ENCODE results near the gene CCDC51. TPM values are rescaled to one million over a fixed set of nuclear protein-coding genes. Genes with fewer than 3 reads are reported as not detected.
A peak's percentile ranks its signal among the peaks of the same experiment; 100 is the strongest.

Gene CCDC51
- total RNA-seq, 1 donor from 2014 or later: 22.0 TPM

DNA sequence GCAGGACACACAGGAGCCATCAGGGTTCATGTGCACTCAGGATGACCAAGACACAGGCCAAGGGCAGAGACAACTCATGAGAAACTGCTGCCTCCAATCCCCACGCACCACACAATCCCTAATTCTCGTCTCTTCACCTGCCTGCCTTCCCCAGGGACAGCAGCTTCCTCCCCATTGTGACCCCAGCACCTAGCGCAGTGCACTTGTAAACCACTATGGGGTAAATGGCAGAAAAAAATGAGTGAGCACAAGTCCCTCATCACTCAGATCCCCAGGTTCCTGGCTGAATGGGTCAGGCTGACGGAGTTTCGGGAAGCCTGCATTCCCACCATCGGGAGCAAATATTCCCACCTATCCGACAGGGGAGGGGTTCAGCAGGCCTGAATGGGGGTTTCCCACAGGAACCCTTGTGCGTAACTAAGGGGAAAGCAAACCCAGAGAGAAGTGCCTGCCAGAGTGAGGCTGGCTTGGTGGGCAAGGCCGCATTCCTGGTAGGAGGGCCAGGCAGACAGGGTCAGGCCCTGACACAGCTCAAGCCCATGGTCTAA, 28.8 kb downstream of the CCDC51 start:
- no peak for DNase-seq (ENCODE audit: low read depth)
- TF ChIP-seq, protein P1, sequence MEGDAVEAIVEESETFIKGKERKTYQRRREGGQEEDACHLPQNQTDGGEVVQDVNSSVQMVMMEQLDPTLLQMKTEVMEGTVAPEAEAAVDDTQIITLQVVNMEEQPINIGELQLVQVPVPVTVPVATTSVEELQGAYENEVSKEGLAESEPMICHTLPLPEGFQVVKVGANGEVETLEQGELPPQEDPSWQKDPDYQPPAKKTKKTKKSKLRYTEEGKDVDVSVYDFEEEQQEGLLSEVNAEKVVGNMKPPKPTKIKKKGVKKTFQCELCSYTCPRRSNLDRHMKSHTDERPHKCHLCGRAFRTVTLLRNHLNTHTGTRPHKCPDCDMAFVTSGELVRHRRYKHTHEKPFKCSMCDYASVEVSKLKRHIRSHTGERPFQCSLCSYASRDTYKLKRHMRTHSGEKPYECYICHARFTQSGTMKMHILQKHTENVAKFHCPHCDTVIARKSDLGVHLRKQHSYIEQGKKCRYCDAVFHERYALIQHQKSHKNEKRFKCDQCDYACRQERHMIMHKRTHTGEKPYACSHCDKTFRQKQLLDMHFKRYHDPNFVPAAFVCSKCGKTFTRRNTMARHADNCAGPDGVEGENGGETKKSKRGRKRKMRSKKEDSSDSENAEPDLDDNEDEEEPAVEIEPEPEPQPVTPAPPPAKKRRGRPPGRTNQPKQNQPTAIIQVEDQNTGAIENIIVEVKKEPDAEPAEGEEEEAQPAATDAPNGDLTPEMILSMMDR (conservative IDR thresholded peaks at IDR 0.05; ENCODE audit: low read depth, low read length): no peak
- H3K4me3 ChIP-seq (ENCODE audit: low read depth, low read length): no peak overlapping the region

GRCh38 chr3:48410205-48411040, 29.5 kb downstream of the CCDC51 start:
- TF ChIP-seq, protein P1 (conservative IDR thresholded peaks at IDR 0.05; ENCODE audit: low read depth, low read length): no peak
- no peak for DNase-seq (ENCODE audit: low read depth)
- no peak overlapping the region for H3K4me3 ChIP-seq (ENCODE audit: low read depth, low read length)

DNA sequence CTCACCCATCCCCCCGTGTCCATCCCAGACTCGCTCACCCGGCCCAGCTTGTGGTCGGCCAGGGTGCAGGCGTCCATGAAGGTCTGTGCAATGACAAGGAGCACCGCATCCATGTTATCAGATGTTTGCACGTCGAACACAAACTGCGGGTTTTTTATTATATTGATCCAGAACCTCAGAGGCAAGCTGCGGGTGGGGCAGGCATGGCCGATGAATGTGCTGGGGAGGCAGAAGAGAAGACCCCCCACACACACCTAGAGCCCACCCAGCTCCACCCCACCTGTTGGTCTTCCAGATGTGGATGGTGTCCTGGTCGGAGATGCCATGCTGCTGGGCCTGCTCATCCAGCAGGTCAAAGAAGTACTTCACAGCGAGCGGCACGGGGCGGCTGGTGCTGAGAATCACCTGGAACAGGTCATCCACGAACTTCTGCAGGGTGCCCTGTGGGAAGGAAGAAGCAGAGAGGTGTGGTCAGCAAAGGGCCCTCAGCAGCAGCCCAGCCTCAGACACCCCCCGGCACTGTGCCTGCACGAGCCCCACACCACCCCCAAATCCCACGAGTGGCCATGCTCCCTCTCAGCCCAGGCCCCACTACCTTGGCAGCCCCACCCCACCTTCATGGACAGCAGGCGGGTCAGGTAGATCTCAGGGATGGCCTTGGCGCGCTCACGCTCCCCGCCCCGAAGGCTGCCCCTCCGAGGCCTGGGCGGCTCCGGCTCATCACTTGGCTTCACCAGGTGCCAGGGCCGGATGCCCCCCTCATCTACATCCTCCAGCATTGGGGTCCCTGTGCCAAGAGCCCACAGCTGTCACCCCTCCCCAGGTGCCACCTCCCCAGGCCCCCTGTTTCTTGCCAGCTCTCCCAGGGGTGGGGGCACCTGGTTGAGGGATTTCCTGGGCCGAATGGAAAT, 30.4 kb downstream of the CCDC51 start:
- H3K4me3 ChIP-seq (ENCODE audit: low read depth, low read length): no peak overlapping the region
- TF ChIP-seq, protein P1 (conservative IDR thresholded peaks at IDR 0.05; ENCODE audit: low read depth, low read length): no peak
- no peak for DNase-seq (ENCODE audit: low read depth)

DNA sequence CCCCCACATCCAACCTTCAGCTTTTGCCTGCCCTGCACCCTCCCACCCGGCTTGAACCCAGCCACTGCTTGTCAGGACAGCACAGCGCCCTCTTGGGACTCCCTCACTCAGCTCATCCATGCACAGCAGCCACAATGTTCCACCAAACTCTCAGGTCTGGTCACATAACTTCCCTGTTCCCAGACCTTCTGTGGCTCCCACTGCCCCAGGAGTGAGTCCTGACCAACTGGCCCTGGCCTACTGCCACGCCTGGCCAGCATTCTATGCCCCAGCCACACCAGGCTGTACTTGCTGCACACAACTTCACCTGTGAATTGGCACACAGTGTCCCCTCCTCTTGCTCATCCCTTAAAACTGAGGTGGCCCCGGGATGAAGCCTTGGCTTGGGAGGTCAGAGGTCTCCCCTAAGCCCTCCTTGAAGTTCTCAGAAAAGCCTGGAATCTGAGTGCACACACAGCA, 31.1 kb downstream of the CCDC51 start:
- TF ChIP-seq, protein P1 (conservative IDR thresholded peaks at IDR 0.05; ENCODE audit: low read depth, low read length): peak; percentile 16
- no peak for DNase-seq (ENCODE audit: low read depth)
- no peak overlapping the region for H3K4me3 ChIP-seq (ENCODE audit: low read depth, low read length)

GRCh38 chr3:48407542-48408099, 32.3 kb downstream of the CCDC51 start:
- no peak for DNase-seq (ENCODE audit: low read depth)

More at GRCh38 chr3:48407542-48408099, 32.3 kb downstream of the CCDC51 start:
- no peak overlapping the region for H3K4me3 ChIP-seq (ENCODE audit: low read depth, low read length)
- TF ChIP-seq, protein P1 (conservative IDR thresholded peaks at IDR 0.05; ENCODE audit: low read depth, low read length): no peak
